Measurements from ENCODE around the gene TRAF5. TPM values are rescaled to one million over a fixed set of nuclear protein-coding genes. Genes with fewer than 3 reads are reported as not detected.

The TRAF5 gene
- total and polyA plus RNA-seq, 7 donors: 1.1 to 5.1 (median 1.8) TPM

- peak overlapping the region; percentile 60 for H3K27ac ChIP-seq
- peaks cover 16% of the 10 kb centered on the region for H3K4me1 ChIP-seq
- H3K4me3 ChIP-seq: no peak overlapping the region
- no peaks in the 10 kb centered on the region for H3K9me3 ChIP-seq
- H3K36me3 ChIP-seq (ENCODE audit: insufficient read depth in 1 of 2, low read depth in 1 of 2): peaks cover 0 to 90% of the 10 kb centered on the region in 2 donors
- H3K27me3 ChIP-seq (ENCODE audit: insufficient read depth in 3 of 3, low read length in 2 of 3): no peaks in the 10 kb centered on the region
- WGBS, 3 donors: 49 to 67% (median 53%) methylated on average over 3 of the region's 3 CpGs
- intact Hi-C loops (cut with DNase I): no loop called here
- TF ChIP-seq CTCF (IDR thresholded peaks at IDR 0.05): no peak
- ATAC-seq (peak; percentile 88 to 93 (median 92)), DNase-seq (no peak)
These were observed 21.6 kb upstream of the TRAF5 start for GRCh38 chr1:211305044-211305443.

- Histone ChIP-seq H3K4me1 (peaks cover 12% of the 10 kb centered on the region), H3K27ac (no peak overlapping the region), H3K4me3 (no peak overlapping the region), H3K27me3 (ENCODE audit: insufficient read depth in 3 of 3, low read length in 2 of 3) (no peaks in the 10 kb centered on the region), H3K9me3 (no peaks in the 10 kb centered on the region), H3K36me3 (ENCODE audit: insufficient read depth in 1 of 2, low read depth in 1 of 2) (peaks cover 5 to 83% of the 10 kb centered on the region in 2 donors)
- 49 to 57% (median 53%) methylated on average over 3 of the region's 3 CpGs for WGBS, 3 donors
- ATAC-seq (peak in 2 of 4 donors; percentile 12 to 15), DNase-seq (no peak)
- TF ChIP-seq CTCF (IDR thresholded peaks at IDR 0.05): no peak
- intact Hi-C loops (cut with DNase I): no loop called here
These were observed 17.0 kb upstream of the TRAF5 start for GRCh38 chr1:211309617-211310016.

- DNase-seq (no peak), ATAC-seq (no peak)
- H3K4me1 ChIP-seq: no peaks in the 10 kb centered on the region
- no peak for TF ChIP-seq CTCF (IDR thresholded peaks at IDR 0.05)
- 91 to 97% (median 91%) methylated on average over 11 of the region's 11 CpGs for WGBS, 3 donors
- intact Hi-C loops (cut with DNase I): no loop called here
- peaks cover 5 to 77% of the 10 kb centered on the region in 2 donors for H3K36me3 ChIP-seq (ENCODE audit: insufficient read depth in 1 of 2, low read depth in 1 of 2)
- H3K27ac ChIP-seq: no peak overlapping the region
- no peaks in the 10 kb centered on the region for H3K27me3 ChIP-seq (ENCODE audit: insufficient read depth in 3 of 3, low read length in 2 of 3)
- no peaks in the 10 kb centered on the region for H3K9me3 ChIP-seq
- no peak overlapping the region for H3K4me3 ChIP-seq
These were observed 13.2 kb upstream of the TRAF5 start for GRCh38 chr1:211313392-211313791.

GRCh38 chr1:211318576-211319280 lies 7.9 kb upstream of the TRAF5 start:
- Histone ChIP-seq H3K9me3 (no peaks in the 10 kb centered on the region), H3K4me3 (no peak overlapping the region), H3K36me3 (ENCODE audit: insufficient read depth in 1 of 2, low read depth in 1 of 2) (peaks cover under 1 to 37% of the 10 kb centered on the region in 2 donors), H3K27me3 (ENCODE audit: insufficient read depth in 3 of 3, low read length in 2 of 3) (no peaks in the 10 kb centered on the region), H3K27ac (no peak overlapping the region), H3K4me1 (no peaks in the 10 kb centered on the region)
- ATAC-seq: peak in 1 of 4 donors; percentile 16
- intact Hi-C loops (cut with DNase I): no loop called here
- no peak for TF ChIP-seq CTCF (IDR thresholded peaks at IDR 0.05)
- DNase-seq: no peak

- intact Hi-C loops (cut with DNase I): loop anchor here in 1 of 2 donors (10.0 kb wide), 2 partner anchors 195 to 335 kb away; no protein-coding TSS in a partner anchor
- DNase-seq (no peak), ATAC-seq (no peak)
- H3K27ac ChIP-seq: no peak overlapping the region
- no peaks in the 10 kb centered on the region for H3K4me1 ChIP-seq
- peaks cover 0 to 26% of the 10 kb centered on the region in 2 donors for H3K36me3 ChIP-seq (ENCODE audit: insufficient read depth in 1 of 2, low read depth in 1 of 2)
- H3K4me3 ChIP-seq: no peak overlapping the region
- TF ChIP-seq CTCF (IDR thresholded peaks at IDR 0.05): no peak
- no peaks in the 10 kb centered on the region for H3K27me3 ChIP-seq (ENCODE audit: insufficient read depth in 3 of 3, low read length in 2 of 3)
- H3K9me3 ChIP-seq: no peaks in the 10 kb centered on the region
These were observed 6.7 kb upstream of the TRAF5 start for GRCh38 chr1:211319892-211320291.
